ENCODE measurements around the gene NUDT14.

Gene NUDT14

GRCh38 chr14:105132921-105133654, 48.0 kb downstream of the NUDT14 start:
- no peak for TF ChIP-seq POLR2A (IDR thresholded peaks at IDR 0.05; ENCODE audit: low read depth, low read length)
- no peak for DNase-seq (ENCODE audit: insufficient read length, low spot score)
- FAIRE-seq, result no peak

GRCh38 chr14:105131241-105131640, 49.9 kb downstream of the NUDT14 start:
- FAIRE-seq (no peak), DNase-seq (ENCODE audit: insufficient read length, low spot score) (no peak)

GRCh38 chr14:105128059-105128458, 53.1 kb downstream of the NUDT14 start:
- no peak for TF ChIP-seq POLR2A (IDR thresholded peaks at IDR 0.05; ENCODE audit: low read depth, low read length)
- FAIRE-seq, result no peak
- no peak for DNase-seq (ENCODE audit: insufficient read length, low spot score)

More at GRCh38 chr14:105131241-105131640, 49.9 kb downstream of the NUDT14 start:
- TF ChIP-seq POLR2A (IDR thresholded peaks at IDR 0.05; ENCODE audit: low read depth, low read length), result no peak

- DNase-seq (ENCODE audit: insufficient read length, low spot score) (no peak), FAIRE-seq (no peak)
Measured at GRCh38 chr14:105126981-105127329, 54.2 kb downstream of the NUDT14 start.

GRCh38 chr14:105126126-105126980, 54.8 kb downstream of the NUDT14 start:
- no peak for TF ChIP-seq POLR2A (IDR thresholded peaks at IDR 0.05; ENCODE audit: low read depth, low read length)
- FAIRE-seq (no peak), DNase-seq (ENCODE audit: insufficient read length, low spot score) (no peak)

More at GRCh38 chr14:105126981-105127329, 54.2 kb downstream of the NUDT14 start:
- TF ChIP-seq POLR2A (IDR thresholded peaks at IDR 0.05; ENCODE audit: low read depth, low read length), result no peak

- DNase-seq (ENCODE audit: insufficient read length, low spot score) (no peak), FAIRE-seq (no peak)
Measured at GRCh38 chr14:105124823-105125222, 56.3 kb downstream of the NUDT14 start.

GRCh38 chr14:105123981-105124765, 56.9 kb downstream of the NUDT14 start:
- FAIRE-seq (no peak), DNase-seq (ENCODE audit: insufficient read length, low spot score) (no peak)
- TF ChIP-seq POLR2A (IDR thresholded peaks at IDR 0.05; ENCODE audit: low read depth, low read length), result no peak

More at GRCh38 chr14:105124823-105125222, 56.3 kb downstream of the NUDT14 start:
- TF ChIP-seq POLR2A (IDR thresholded peaks at IDR 0.05; ENCODE audit: low read depth, low read length), result no peak

- no peak for TF ChIP-seq POLR2A (IDR thresholded peaks at IDR 0.05; ENCODE audit: low read depth, low read length)
- DNase-seq (ENCODE audit: insufficient read length, low spot score) (no peak), FAIRE-seq (no peak)
Measured at GRCh38 chr14:105123064-105123665, 57.9 kb downstream of the NUDT14 start.

All from H54 (cell line).